Lung (tissue), 12 donors: ENCODE measurements around the gene DTL. TPM values are rescaled to one million over a fixed set of nuclear protein-coding genes. Genes with fewer than 3 reads are reported as not detected.

Experiments
- ATAC-seq: fragments of 200-7000 bp; cut with Tn5 transposase; one replicate; pipeline ENCODE4 v1.9.1; 2020; ENCODE audit warnings: moderate number of reproducible peaks; ENCODE audit not compliant: insufficient read depth, low FRiP score
- DNase-seq, 3 donors: peaks; one replicate each; pipeline ENCODE4 v3.0.0-alpha.2; 2013 to 2017
- H3K27ac ChIP-seq, 2 donors: one replicate each; pipeline ENCODE4 v1.5.1; 2013; ENCODE audit warnings: mild to moderate bottlenecking in 2 of 2, moderate library complexity in 2 of 2, control low read depth in 1 of 2, inconsistent platforms in 1 of 2, low read depth in 1 of 2, low read length in 1 of 2
- H3K27me3 ChIP-seq, 3 donors: one replicate each; pipeline ENCODE4 v1.5.1; 2013; ENCODE audit warnings: low read length in 2 of 3; ENCODE audit not compliant: control insufficient read depth in 3 of 3, insufficient read depth in 3 of 3
- H3K36me3 ChIP-seq, 4 donors: one replicate each; pipeline ENCODE4 v1.5.1; 2013; ENCODE audit warnings: low read length in 4 of 4, mild to moderate bottlenecking in 1 of 4, moderate library complexity in 1 of 4; ENCODE audit not compliant: control insufficient read depth in 4 of 4, insufficient read depth in 4 of 4
- H3K4me1 ChIP-seq, 5 donors: one replicate each; pipeline ENCODE4 v1.5.1; 2013; ENCODE audit warnings: low read length in 5 of 5, mild to moderate bottlenecking in 2 of 5, moderate library complexity in 1 of 5; ENCODE audit not compliant: control insufficient read depth in 5 of 5, insufficient read depth in 5 of 5
- H3K4me3 ChIP-seq: one replicate; pipeline ENCODE4 v1.5.1; 2013; ENCODE audit warnings: mild to moderate bottlenecking, control low read depth, moderate library complexity
- H3K9ac ChIP-seq, 2 donors: one replicate each; pipeline ENCODE4 v1.5.1; 2013; ENCODE audit warnings: low read length in 2 of 2, control low read depth in 1 of 2; ENCODE audit not compliant: insufficient read depth in 1 of 2
- H3K9me3 ChIP-seq, 4 donors: one replicate each; pipeline ENCODE4 v1.5.1; 2013; ENCODE audit warnings: low read length in 3 of 4, mild to moderate bottlenecking in 1 of 4, moderate library complexity in 1 of 4; ENCODE audit not compliant: control insufficient read depth in 4 of 4, insufficient read depth in 3 of 4
- CTCF ChIP-seq: IDR thresholded peaks from 2 replicates; pipeline ENCODE4 v1.5.1; 2012; ENCODE audit warnings: mild to moderate bottlenecking; ENCODE audit errors: control extremely low read depth, extremely low read depth
- WGBS, 2 donors: extraction: QIAGEN DNeasy Blood & Tissue Kit; methylation state at CpG; one replicate each; pipeline ENCODE4 v1.1.7; 2013; 5-methylcytosine and 5-hydroxymethylcytosine counted together
- polyA plus RNA-seq, 2 donors: library from polyadenylated mRNA; stranded (reverse); fragments of 200-250 nt; gene quantifications; one replicate each; pipeline ENCODE4 v1.2.1, GENCODE V29; 2013
- total RNA-seq, 2 donors: library from RNA; depleted of rRNA in 1 of 2; stranded (reverse); fragments of >200 nt in 1 of 2; gene quantifications; one replicate each; pipeline ENCODE4 v1.2.1, GENCODE V29; 2014 to 2021
- donor health status: control.
- donor health status: control.
- donor health status: Bipolar disorder and iron deficiency.
- donor health status: healthy.
- donor health status: DM: yes; HTN: yes; CAD: no.

DTL gene
- total and polyA plus RNA-seq, 4 donors, result 1.1 to 27.8 (median 3.4) TPM

- 33 to 63% methylated on average over 2 of the region's 2 CpGs for WGBS, 2 donors
- DNase-seq (no peak), ATAC-seq (no peak)
- Histone ChIP-seq H3K9me3 (no peaks in the 10 kb centered on the region), H3K9ac (no peak overlapping the region), H3K27me3 (no peaks in the 10 kb centered on the region), H3K36me3 (no peaks in the 10 kb centered on the region), H3K27ac (no peak overlapping the region), H3K4me3 (no peak overlapping the region), H3K4me1 (no peaks in the 10 kb centered on the region)
- TF ChIP-seq CTCF, result no peak
Measured at GRCh38 chr1:212121779-212122178, 86.2 kb downstream of the DTL start.

- no peaks in the 10 kb centered on the region for H3K9me3 ChIP-seq
- no peaks in the 10 kb centered on the region for H3K27me3 ChIP-seq
- peaks cover 0 to 2% (median 0%) of the 10 kb centered on the region in 5 donors for H3K4me1 ChIP-seq
- DNase-seq (no peak), ATAC-seq (no peak)
- 70 to 71% methylated on average over 11 of the region's 11 CpGs for WGBS, 2 donors
- no peak overlapping the region for H3K4me3 ChIP-seq
- no peak overlapping the region for H3K27ac ChIP-seq
- H3K36me3 ChIP-seq, result no peaks in the 10 kb centered on the region
- TF ChIP-seq CTCF, result no peak
- no peak overlapping the region for H3K9ac ChIP-seq
Measured at GRCh38 chr1:212124690-212125582, 89.4 kb downstream of the DTL start.

- H3K9me3 ChIP-seq, result no peaks in the 10 kb centered on the region
- DNase-seq (no peak), ATAC-seq (no peak)
- H3K4me1 ChIP-seq, result peaks cover 0 to 4% (median 0%) of the 10 kb centered on the region in 5 donors
- WGBS, 2 donors, result 92 to 94% methylated on average over 9 of the region's 9 CpGs
- no peak overlapping the region for H3K27ac ChIP-seq
- H3K9ac ChIP-seq, result no peak overlapping the region
- no peaks in the 10 kb centered on the region for H3K27me3 ChIP-seq
- H3K36me3 ChIP-seq, result no peaks in the 10 kb centered on the region
- no peak for TF ChIP-seq CTCF
- H3K4me3 ChIP-seq, result no peak overlapping the region
Measured at GRCh38 chr1:212125654-212126053, 90.1 kb downstream of the DTL start.
